GM19372 (cell line): ENCODE results near the gene FOSB.

Experiments
- ATAC-seq: cut with Tn5 transposase; IDR thresholded peaks from one replicate; pipeline ENCODE4 v1.9.1; 2021; ENCODE audit warnings: mild to moderate bottlenecking, low read depth, moderate library complexity; ENCODE audit not compliant: unreplicated experiment

Gene FOSB

DNA sequence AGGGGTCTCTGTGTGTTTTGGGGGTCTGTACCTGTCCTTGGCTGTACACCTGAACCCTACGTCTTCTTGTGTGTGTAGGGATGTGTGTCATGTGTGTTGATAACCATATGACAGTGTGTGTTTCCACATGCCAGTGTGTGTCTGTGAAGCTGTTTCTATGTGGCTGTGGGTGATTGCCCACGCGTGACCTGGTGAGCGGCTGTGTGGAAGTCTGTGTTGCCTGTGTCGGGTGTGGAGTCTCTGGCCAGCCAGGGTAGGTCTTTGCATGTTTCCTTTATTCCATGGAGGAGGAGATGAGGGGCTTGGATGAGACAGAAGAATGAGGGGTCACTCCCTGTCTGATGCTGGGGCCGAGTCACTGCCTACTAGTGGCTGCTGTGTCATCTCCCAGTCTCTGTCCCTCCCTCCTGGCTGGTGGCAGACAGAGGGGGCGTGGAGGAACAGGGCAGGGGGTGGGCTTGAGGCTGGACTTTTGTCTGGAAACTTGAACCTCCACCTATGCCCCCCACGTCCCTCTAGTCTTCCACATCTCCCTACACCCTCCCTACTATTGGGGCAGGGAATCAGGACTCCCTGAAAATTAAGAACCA is 2.8 kb upstream of the FOSB start:
- ATAC-seq: no peak

DNA sequence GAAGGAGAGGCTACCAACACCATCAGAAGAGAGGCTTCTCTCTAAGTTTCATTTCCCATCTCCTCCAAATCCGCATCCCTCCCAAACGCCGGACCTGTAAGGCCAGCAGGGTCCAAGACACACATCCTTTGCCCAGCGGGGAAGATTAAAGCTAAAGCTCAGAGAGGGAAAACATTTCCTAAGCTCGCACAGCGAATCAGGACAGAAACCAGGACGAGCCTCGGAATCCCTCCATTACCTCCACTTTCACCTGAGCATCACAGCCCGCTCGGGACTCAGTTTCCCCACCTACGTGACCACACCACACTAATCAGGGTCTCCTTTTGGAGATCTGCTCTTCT is 711 bp upstream of the FOSB start:
- no peak for ATAC-seq

DNA sequence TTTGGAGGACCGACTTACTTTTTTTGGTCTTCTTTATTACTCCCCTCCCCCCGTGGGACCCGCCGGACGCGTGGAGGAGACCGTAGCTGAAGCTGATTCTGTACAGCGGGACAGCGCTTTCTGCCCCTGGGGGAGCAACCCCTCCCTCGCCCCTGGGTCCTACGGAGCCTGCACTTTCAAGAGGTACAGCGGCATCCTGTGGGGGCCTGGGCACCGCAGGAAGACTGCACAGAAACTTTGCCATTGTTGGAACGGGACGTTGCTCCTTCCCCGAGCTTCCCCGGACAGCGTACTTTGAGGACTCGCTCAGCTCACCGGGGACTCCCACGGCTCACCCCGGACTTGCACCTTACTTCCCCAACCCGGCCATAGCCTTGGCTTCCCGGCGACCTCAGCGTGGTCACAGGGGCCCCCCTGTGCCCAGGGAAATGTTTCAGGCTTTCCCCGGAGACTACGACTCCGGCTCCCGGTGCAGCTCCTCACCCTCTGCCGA is 409 bp downstream of the FOSB start:
- ATAC-seq: peak; percentile 15

DNA sequence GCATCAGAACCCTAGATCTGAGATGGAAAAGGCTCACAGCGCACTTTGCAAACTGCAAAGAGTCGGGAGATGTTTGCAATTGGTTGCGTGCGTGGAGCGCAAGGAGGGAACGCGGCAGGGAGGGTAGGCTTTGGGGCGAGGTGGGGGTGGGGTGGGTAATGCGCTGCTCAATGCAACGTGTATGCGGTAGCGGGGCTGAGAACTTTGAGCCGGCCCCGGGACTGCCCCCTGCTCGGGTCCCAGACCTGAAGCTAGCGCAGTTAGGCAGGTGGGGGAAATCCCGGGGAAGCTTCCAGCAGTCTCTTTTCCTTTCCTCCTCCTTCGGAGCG is 971 bp downstream of the FOSB start:
- no peak for ATAC-seq

DNA sequence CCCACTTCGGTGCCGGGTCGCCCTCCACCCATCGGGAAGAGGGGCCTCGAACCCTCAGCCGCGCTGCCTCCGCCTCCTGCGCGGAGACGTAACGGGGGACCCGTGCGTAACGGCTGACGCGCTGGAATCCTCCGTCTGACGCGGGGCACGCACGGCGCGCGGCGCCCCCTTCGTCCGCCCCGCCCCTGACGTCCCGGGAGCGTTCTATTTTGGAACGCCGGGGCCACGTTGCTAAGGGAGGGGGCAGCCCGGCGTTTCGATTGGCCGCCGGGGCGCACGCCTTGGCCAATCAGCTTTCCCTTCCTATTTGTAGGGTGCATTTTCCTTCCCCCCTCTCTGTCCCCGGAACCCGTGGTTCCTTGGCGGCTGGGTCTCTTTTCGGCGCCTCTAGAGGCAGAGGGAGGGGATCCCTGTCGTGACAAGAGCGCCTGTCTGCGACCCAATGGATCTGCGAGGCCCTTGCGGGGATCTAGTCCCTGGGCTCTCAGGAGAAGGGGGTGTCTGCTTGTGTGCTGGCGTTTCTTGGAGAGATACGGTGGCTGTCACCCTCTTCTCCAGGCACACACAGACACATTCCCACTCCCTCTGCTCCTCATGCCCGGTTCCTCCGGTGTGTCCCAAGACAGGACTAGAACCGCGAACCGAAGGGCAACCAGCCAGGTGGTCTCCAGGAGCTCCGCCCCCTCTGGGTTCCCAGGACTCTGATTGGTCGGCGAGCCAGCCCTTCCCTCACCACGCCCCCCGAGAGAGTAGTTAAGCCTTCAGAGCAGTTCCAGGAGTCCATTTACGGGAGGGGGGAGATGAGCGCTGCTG is 1.5 kb downstream of the FOSB start:
- ATAC-seq: peak; percentile 42

DNA sequence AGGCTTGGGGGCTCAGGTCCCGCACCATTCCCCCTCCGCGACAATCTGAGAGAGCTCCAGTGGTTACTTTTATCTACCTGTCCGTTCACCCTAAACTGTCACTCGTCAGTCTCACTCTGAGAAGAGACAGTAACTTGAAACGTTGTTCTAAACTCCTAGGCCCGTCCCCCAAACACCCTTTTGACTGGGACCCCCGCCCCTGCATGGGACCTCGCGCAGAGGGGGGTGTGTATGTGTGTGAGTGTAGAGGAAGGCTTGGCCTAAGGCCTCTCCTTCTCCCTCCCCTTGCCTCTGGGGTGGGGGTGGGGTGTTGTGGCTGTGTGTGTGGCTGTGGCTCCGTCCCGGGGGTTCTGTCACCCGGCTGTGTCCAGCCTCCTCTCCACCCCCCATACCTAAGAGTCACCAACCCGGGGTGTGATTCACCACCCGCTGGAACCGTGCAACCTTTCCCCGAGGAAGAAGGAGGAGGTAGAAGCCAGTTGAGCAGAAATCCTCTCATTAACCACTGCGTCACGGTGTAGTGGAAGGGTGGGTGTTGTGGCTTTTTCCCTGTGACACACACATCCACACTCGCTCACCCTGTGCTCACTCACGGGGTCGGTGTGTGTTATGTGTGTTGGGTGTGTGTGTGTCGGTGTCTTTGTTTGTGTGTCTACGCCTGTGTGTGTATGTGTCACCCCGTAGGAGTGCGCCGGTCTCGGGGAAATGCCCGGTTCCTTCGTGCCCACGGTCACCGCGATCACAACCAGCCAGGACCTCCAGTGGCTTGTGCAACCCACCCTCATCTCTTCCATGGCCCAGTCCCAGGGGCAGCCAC is 2.4 kb downstream of the FOSB start:
- peak; percentile 0 for ATAC-seq

DNA sequence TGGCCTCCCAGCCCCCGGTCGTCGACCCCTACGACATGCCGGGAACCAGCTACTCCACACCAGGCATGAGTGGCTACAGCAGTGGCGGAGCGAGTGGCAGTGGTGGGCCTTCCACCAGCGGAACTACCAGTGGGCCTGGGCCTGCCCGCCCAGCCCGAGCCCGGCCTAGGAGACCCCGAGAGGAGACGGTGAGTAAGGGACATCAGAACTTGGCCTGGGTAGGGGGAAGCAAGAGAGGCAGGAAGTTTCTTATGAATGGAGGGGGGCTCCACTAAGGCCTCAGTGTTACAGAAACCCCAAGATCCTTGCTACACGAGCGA is 2.9 kb downstream of the FOSB start:
- ATAC-seq: no peak

DNA sequence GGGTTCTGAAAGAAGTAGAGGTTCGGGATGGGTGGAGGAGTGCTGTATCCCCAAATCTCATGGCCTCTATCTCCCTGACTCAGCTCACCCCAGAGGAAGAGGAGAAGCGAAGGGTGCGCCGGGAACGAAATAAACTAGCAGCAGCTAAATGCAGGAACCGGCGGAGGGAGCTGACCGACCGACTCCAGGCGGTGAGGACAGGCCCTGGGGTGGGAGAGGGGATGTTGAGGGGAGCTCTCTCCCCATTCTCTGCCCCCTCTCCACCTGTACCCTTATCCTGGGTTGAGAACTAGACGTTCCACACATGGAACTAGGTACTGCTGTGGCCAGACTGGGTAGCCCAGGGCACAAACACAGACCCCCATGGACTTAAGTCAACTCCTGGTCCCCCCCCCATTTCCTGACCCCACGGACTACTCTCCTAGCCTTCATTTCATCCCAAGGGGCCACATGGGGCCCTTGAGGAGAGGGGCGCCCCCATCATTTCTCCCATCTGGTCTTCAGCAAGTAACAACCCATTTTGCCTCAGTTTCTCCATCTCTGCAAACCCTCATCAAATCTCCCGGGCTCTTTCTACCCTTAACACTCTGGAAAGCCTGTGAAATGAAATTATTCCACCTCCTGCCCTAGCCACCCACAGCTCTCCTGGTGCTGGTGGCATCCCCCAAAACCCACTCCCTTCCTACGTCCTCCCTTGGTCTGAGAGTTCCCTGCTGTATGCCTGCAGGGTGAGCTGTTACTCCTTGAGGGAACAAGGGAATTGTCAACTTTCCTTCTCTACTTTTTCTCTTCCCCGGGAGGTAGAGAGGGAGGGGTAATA is 3.5 kb downstream of the FOSB start:
- ATAC-seq: no peak

DNA sequence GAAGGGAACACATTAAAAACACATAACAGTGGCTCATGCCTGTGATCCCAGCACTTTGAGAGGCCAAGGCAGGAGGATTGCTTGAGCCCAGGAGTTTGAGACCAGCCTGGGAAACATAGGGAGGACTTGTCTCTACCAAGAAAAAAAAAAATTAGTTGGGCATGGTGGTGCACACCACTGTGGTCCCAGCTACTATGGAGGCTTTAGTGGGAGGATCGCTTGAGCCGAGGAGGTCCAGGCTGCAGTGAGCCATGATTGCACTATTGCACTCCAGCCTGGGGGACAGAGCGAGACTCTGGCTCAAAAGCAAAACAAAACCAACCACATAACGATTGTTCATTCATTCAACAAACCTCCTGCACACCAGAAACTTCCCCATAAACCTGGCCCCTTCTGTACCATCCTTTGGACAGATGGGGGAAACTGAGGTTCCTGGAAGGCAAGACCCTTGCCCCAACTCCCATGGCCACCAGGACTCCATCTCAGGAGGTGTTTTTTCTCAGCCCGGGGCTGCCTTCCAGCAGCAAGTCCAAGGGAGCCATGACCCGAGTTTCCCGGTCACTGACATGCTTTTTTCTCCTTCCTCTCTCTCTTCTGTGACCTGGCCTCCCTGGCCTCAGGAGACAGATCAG is 4.3 kb downstream of the FOSB start:
- ATAC-seq: no peak

DNA sequence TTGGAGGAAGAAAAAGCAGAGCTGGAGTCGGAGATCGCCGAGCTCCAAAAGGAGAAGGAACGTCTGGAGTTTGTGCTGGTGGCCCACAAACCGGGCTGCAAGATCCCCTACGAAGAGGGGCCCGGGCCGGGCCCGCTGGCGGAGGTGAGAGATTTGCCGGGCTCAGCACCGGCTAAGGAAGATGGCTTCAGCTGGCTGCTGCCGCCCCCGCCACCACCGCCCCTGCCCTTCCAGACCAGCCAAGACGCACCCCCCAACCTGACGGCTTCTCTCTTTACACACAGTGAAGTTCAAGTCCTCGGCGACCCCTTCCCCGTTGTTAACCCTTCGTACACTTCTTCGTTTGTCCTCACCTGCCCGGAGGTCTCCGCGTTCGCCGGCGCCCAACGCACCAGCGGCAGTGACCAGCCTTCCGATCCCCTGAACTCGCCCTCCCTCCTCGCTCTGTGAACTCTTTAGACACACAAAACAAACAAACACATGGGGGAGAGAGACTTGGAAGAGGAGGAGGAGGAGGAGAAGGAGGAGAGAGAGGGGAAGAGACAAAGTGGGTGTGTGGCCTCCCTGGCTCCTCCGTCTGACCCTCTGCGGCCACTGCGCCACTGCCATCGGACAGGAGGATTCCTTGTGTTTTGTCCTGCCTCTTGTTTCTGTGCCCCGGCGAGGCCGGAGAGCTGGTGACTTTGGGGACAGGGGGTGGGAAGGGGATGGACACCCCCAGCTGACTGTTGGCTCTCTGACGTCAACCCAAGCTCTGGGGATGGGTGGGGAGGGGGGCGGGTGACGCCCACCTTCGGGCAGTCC is 5.0 kb downstream of the FOSB start:
- ATAC-seq: no peak

DNA sequence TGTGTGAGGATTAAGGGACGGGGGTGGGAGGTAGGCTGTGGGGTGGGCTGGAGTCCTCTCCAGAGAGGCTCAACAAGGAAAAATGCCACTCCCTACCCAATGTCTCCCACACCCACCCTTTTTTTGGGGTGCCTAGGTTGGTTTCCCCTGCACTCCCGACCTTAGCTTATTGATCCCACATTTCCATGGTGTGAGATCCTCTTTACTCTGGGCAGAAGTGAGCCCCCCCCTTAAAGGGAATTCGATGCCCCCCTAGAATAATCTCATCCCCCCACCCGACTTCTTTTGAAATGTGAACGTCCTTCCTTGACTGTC is 5.5 kb downstream of the FOSB start:
- ATAC-seq: no peak

DNA sequence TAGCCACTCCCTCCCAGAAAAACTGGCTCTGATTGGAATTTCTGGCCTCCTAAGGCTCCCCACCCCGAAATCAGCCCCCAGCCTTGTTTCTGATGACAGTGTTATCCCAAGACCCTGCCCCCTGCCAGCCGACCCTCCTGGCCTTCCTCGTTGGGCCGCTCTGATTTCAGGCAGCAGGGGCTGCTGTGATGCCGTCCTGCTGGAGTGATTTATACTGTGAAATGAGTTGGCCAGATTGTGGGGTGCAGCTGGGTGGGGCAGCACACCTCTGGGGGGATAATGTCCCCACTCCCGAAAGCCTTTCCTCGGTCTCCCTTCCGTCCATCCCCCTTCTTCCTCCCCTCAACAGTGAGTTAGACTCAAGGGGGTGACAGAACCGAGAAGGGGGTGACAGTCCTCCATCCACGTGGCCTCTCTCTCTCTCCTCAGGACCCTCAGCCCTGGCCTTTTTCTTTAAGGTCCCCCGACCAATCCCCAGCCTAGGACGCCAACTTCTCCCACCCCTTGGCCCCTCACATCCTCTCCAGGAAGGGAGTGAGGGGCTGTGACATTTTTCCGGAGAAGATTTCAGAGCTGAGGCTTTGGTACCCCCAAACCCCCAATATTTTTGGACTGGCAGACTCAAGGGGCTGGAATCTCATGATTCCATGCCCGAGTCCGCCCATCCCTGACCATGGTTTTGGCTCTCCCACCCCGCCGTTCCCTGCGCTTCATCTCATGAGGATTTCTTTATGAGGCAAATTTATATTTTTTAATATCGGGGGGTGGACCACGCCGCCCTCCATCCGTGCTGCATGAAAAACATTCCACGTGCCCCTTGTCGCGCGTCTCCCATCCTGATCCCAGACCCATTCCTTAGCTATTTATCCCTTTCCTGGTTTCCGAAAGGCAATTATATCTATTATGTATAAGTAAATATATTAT is 6.1 kb downstream of the FOSB start:
- no peak for ATAC-seq

DNA sequence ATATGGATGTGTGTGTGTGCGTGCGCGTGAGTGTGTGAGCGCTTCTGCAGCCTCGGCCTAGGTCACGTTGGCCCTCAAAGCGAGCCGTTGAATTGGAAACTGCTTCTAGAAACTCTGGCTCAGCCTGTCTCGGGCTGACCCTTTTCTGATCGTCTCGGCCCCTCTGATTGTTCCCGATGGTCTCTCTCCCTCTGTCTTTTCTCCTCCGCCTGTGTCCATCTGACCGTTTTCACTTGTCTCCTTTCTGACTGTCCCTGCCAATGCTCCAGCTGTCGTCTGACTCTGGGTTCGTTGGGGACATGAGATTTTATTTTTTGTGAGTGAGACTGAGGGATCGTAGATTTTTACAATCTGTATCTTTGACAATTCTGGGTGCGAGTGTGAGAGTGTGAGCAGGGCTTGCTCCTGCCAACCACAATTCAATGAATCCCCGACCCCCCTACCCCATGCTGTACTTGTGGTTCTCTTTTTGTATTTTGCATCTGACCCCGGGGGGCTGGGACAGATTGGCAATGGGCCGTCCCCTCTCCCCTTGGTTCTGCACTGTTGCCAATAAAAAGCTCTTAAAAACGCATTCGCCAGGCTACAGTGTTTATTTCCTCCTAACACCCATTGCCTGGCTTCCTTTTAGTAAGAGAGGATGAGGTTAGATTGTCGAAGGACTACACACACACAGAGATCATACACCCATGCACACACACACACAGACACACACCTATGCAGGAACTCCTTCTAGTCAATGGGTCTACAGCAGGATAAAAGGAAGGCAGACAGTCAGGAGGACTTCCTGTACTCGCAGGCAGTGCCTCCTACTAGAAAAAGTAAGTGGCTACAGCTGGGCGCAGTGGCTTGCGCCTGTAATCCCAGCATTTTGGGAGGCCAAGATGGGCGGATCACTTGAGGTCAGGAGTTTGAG is 7.1 kb downstream of the FOSB start:
- ATAC-seq: no peak

DNA sequence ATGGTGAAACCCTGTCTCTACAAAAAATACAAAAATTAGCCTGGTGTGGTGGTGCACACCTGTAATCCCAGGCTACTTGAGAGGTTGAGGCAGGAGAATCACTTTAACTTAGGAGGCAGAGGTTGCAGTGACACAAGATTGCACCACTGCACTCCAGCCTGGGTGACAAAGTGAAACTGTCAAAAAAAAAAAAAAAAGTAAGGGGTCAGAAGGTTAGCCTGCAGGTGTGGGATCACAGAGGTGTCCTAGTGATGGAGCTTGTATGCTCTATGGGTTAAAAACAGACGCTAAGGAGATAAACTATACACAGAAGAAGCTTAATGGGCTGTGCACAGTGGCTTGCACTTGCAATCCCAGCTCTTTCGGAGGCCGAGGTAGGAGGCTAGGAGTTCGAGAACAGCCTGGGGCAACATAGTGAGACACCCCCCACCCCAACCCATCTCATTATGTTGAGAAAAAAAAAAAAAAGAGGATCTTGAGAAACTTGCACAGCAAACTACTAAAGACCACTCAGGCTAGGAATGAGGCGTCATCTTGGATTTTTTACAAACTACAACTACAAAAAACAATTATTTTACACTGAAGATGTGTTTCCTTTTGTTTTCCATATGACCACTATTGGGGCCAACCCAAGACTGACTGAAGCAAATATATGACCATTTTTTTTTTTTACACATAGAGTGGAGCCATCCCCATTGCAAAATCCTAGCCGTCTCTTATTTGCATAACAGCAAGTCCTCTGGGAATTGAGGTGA is 7.9 kb downstream of the FOSB start:
- no peak for ATAC-seq

DNA sequence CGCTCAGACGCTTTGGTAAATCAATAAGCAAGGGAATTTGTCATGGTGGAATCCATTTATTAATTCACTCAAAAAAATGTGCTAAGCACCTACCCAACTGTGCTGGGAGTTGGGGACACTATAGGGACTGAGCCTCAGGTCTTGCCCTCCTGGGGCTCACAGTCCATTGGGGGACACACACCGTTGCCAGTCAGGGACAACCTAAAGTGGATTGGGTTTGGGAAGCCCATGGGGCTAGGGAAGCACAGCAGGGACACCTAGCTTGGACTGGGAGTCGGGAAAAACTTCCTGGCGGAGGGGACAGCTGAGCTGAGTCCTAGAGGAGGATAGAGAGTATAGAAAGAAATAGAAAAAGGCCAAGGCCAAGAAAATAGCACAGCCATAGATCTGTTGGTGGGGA is 8.5 kb downstream of the FOSB start:
- no peak for ATAC-seq

DNA sequence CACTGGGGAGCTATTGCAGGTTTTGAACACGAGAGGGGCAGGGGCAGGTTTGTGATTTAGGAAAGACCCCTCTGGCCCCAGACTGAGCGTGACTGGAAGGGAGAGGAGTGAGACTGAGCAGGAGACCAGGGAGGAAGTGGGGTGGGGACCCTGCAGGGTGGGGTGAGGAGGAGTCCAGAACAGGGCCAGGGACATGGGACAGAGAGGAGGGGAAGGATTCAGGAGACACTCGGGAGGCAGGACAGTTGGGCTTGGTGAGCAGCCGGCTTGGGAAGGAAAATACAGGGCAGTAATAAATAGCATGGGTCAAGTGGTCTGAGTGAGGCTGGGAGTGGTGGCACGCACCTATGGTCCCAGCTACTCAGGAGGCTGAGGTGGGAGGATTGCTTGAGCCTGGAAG is 9.4 kb downstream of the FOSB start:
- no peak for ATAC-seq
